Fibroblast of villous mesenchyme (primary cell): ENCODE results near the gene TAPBPL. TPM values are rescaled to one million over a fixed set of nuclear protein-coding genes. Genes with fewer than 3 reads are reported as not detected.
A peak's percentile ranks its signal among the peaks of the same experiment; 100 is the strongest.

Experiments used
- DNase-seq: peaks from one replicate; pipeline ENCODE4 v3.0.0-alpha.2; 2010; ENCODE audit warnings: low read depth
- H3K4me3 ChIP-seq: 2 replicates; pipeline ENCODE4 v1.5.1; 2011; ENCODE audit warnings: low read depth, mild to moderate bottlenecking, low read length
- CTCF ChIP-seq: IDR thresholded peaks from 2 replicates; pipeline ENCODE4 v1.5.1; 2012; ENCODE audit warnings: low read depth, mild to moderate bottlenecking, low read length; ENCODE audit not compliant: insufficient read depth
- total RNA-seq: library from RNA; depleted of rRNA; stranded (reverse); fragments of >200 nt; gene quantifications from 2 replicates; pipeline ENCODE4 v1.2.3, GENCODE V29; 2012

The TAPBPL gene
- total RNA-seq = 7.3 and 11.6 TPM in 2 replicates

- peak; percentile 86 for DNase-seq
- H3K4me3 ChIP-seq = peak within 1 kb of the TSS; percentile 81
- TF ChIP-seq CTCF = no peak
Observed at GRCh38 chr12:6451348-6452244, at the start of gene TAPBPL. TSS of gene TAPBPL (plus strand) at chr12:6452042. CDS start at chr12:6452249, 207 bp downstream.

GRCh38 chr12:6404390-6404789, 47.5 kb upstream of the TAPBPL start:
- no peak for TF ChIP-seq CTCF
- no peak overlapping the region for H3K4me3 ChIP-seq
- DNase-seq = no peak

- H3K4me3 ChIP-seq = no peak overlapping the region
- DNase-seq = no peak
- no peak for TF ChIP-seq CTCF
Observed at GRCh38 chr12:6405963-6406362, 45.9 kb upstream of the TAPBPL start.

GRCh38 chr12:6407236-6407954, 44.4 kb upstream of the TAPBPL start:
- TF ChIP-seq CTCF = no peak
- DNase-seq = no peak
- no peak overlapping the region for H3K4me3 ChIP-seq

- no peak for DNase-seq
- no peak for TF ChIP-seq CTCF
Observed at GRCh38 chr12:6416596-6416995, 35.2 kb upstream of the TAPBPL start.

GRCh38 chr12:6418796-6419195, 33.0 kb upstream of the TAPBPL start:
- H3K4me3 ChIP-seq = no peak overlapping the region
- DNase-seq = no peak
- no peak for TF ChIP-seq CTCF

More at GRCh38 chr12:6416596-6416995, 35.2 kb upstream of the TAPBPL start:
- H3K4me3 ChIP-seq = no peak overlapping the region
